Middle frontal gyrus (tissue), 1 donor: ENCODE measurements around the gene MAPKAPK2.
"Not testable (repeated sequence)": the region's sequence is repeated elsewhere in the genome, so short reads cannot be mapped to it uniquely, and the experiment has no call there.

Experiments used
- DNase-seq: peaks from one replicate; pipeline ENCODE4 v3.0.0-alpha.2; 2015; ENCODE audit warnings: low spot score; ENCODE audit errors: extremely low spot score

Gene MAPKAPK2

DNA sequence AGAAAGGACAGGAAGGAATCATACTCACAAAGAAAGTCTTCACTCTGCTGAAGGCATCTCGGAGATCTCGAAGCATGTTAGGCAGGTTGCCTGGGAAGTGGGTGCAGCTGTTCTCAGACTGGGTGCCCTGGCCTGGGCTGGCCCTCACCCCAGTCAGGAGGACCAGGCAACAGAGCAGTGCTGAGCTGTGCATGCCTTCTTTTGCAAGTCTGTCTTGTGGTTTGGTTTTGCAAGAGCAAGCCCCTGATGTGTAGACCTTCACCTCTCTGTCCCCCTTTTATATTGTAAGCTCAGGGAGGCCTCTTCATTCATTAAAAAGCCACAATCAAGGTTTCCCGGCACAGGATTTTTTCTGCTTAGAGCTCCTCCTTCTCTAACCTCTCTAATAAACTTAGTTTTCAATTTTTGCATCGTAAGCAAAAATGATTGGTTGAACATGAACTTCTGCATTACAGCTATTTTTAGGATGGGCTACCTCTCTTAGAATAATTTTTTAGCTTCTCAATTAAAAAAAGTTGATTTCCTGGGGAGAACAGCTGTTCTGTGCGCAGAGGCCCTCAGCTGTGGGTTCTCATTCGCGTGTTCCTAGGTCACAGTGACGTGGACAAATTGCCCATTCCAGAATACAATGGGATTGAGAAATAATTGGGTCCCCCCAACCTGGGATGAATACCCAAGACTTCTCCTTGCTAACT lies 87.7 kb downstream of the MAPKAPK2 start, which contains the start of gene IL10:
Gene IL10 (minus strand): TSS at position 252 of the 695 bp plus-strand sequence. CDS start 59 bp downstream, at position 193.
- no peak for DNase-seq

- no peak for DNase-seq
Measured at GRCh38 chr1:206774093-206774492, 89.4 kb downstream of the MAPKAPK2 start.

GRCh38 chr1:206776229-206776628 lies 91.5 kb downstream of the MAPKAPK2 start:
- no peak for DNase-seq

DNA sequence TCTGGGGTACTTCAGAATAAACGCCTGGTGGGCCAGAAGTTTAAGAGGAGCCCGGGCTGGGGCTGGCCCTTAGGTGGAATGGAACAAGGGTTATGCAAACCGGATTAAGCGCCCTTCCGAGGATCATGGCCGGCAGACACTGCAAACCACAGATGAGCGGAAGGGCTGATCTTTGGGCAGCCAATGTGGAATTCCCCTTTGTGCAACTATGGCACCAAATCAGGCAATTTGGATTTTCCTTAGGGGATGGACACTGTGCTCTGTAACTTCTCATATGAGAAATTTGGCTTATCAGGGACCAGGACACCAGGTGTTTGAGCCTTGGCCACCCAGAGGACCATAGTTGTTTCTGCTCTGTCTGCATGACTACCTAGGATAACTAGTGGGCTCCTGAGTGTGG lies 93.3 kb downstream of the MAPKAPK2 start:
- DNase-seq: no peak

GRCh38 chr1:206778911-206779310 lies 94.2 kb downstream of the MAPKAPK2 start:
- not testable (repeated sequence) for DNase-seq

- DNase-seq: no peak
Measured at GRCh38 chr1:206779638-206780037, 94.9 kb downstream of the MAPKAPK2 start.

DNA sequence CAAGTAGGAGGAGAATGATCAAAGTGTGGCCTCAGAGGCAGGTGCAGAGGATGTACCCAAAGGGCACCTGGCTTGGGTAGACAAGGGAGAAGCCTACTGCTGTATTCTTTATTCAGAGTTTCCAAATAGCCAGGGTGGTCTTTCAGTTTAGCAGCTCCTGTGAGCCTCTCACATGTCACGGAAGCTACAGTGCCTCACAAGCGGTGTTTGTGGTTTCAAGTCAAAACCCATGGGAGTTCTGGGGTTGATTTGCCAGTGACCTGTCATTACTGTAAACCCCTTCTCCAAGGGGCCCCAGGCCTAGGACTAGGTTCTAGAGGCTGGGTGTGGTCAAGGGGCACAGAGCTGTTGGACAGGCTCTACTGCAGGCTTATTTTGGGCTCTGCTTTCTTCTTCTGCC lies 97.7 kb downstream of the MAPKAPK2 start:
- no peak for DNase-seq

DNA sequence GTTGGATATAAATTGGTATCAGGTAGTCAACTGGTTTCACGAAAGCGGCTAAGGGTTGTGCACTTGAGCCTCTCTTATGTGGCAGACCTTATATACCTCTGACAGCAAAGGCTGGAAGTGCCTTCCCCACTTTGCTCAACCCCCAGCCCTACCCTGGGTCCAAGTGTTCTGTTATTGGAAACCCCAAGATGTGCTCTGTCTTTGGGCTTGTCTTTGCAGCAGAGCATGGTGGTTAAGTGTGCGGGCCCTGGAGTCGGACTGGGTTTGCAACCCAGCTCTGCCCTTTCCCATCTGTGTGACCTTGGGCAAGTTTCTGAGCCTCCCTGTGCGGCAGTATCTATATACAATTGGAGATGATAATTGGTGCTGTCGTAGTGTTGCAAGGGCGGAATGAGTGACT lies 98.8 kb downstream of the MAPKAPK2 start:
- no peak for DNase-seq
